ENCODE measurements around the gene ABCB6. TPM values are rescaled to one million over a fixed set of nuclear protein-coding genes. Genes with fewer than 3 reads are reported as not detected.

ABCB6 gene
- total RNA-seq, 1 donor from 2014 or later = 32.9 TPM

DNA sequence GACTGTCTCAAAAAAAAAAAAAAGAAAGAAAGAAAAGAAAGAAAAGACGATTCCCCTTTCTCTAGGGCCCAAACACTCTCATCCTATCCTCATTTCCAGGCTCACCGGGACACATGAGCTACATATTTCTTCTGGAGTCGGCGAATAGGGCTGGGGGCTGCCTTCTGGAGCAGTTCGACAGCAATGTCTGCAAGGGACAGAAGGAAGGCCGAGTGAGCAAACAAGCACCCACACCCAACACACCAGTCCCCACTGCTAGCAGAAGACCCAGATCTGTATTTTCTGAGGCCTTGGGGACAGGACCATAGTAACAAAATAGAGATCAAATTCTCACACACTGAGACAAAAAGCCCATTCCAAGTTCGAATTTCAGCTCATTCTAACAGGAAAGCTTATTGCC lies 43.3 kb downstream of the ABCB6 start:
- DNase-seq (ENCODE audit: low spot score) = no peak
- Mint-ChIP-seq H3K27me3 (ENCODE audit: insufficient read depth) (no peaks in the 10 kb centered on the region), H3K4me1 (ENCODE audit: low read depth) (peaks cover 57% of the 10 kb centered on the region), H3K36me3 (ENCODE audit: low read depth) (peaks cover 31% of the 10 kb centered on the region), H3K9me3 (no peaks in the 10 kb centered on the region), H3K4me3 (peak overlapping the region; percentile 88), H3K27ac (no peak overlapping the region)
- intact Hi-C loops (cut with micrococcal nuclease) = loop anchor here (5.0 kb wide), 2 partner anchors 778 to 888 kb away; partner anchors contain the start of gene CTDSP1

GRCh38 chr2:219174801-219175200 lies 44.0 kb downstream of the ABCB6 start:
- Mint-ChIP-seq H3K27ac (no peak overlapping the region), H3K27me3 (ENCODE audit: insufficient read depth) (no peaks in the 10 kb centered on the region), H3K4me3 (peak overlapping the region; percentile 72), H3K4me1 (ENCODE audit: low read depth) (peaks cover 50% of the 10 kb centered on the region), H3K36me3 (ENCODE audit: low read depth) (peaks cover 30% of the 10 kb centered on the region), H3K9me3 (no peaks in the 10 kb centered on the region)
- DNase-seq (ENCODE audit: low spot score) = no peak
- intact Hi-C loops (cut with micrococcal nuclease) = loop anchor here (5.0 kb wide), 2 partner anchors 778 to 888 kb away; partner anchors contain the start of gene CTDSP1

GRCh38 chr2:219174146-219174545 lies 44.6 kb downstream of the ABCB6 start:
- no peak for DNase-seq (ENCODE audit: low spot score)
- intact Hi-C loops (cut with micrococcal nuclease) = no loop called here
- peak overlapping the region; percentile 50 for H3K27ac Mint-ChIP-seq

DNA sequence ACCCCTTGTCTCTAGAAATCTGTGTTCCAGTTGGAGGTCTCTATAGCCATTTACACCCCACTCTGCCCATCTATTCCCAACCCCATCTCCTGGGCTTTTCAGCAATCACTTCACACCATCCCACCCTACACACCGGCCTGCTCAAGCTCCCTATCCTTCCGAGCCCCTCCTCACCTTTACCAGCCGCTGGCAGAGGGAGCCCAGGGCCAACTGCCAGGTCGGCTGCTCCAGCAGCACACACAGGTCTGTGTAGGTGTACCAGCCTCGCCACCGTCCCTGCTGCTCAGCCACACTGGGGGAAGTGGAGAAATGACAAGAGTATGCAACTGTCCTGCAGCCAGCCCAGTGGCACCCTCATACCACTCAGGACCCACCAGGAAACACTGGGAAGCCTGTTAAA lies 45.6 kb downstream of the ABCB6 start:
- no peak overlapping the region for H3K4me3 Mint-ChIP-seq
- H3K27ac Mint-ChIP-seq = no peak overlapping the region
- H3K36me3 Mint-ChIP-seq (ENCODE audit: low read depth) = peaks cover 27% of the 10 kb centered on the region
- no peaks in the 10 kb centered on the region for H3K27me3 Mint-ChIP-seq (ENCODE audit: insufficient read depth)
- H3K4me1 Mint-ChIP-seq (ENCODE audit: low read depth) = peaks cover 38% of the 10 kb centered on the region
- intact Hi-C loops (cut with micrococcal nuclease) = no loop called here
- no peak for DNase-seq (ENCODE audit: low spot score)
- no peaks in the 10 kb centered on the region for H3K9me3 Mint-ChIP-seq

More at GRCh38 chr2:219174146-219174545, 44.6 kb downstream of the ABCB6 start:
- Mint-ChIP-seq H3K27me3 (ENCODE audit: insufficient read depth) (no peaks in the 10 kb centered on the region), H3K36me3 (ENCODE audit: low read depth) (peaks cover 28% of the 10 kb centered on the region), H3K4me3 (peak overlapping the region; percentile 72), H3K9me3 (no peaks in the 10 kb centered on the region), H3K4me1 (ENCODE audit: low read depth) (peaks cover 44% of the 10 kb centered on the region)

GRCh38 chr2:219172231-219173154 lies 46.3 kb downstream of the ABCB6 start:
- Mint-ChIP-seq H3K4me1 (ENCODE audit: low read depth) (peaks cover 34% of the 10 kb centered on the region), H3K4me3 (no peak overlapping the region), H3K9me3 (no peaks in the 10 kb centered on the region), H3K27ac (no peak overlapping the region), H3K36me3 (ENCODE audit: low read depth) (peaks cover 27% of the 10 kb centered on the region), H3K27me3 (ENCODE audit: insufficient read depth) (no peaks in the 10 kb centered on the region)
- intact Hi-C loops (cut with micrococcal nuclease) = no loop called here
- DNase-seq (ENCODE audit: low spot score) = no peak

- Mint-ChIP-seq H3K36me3 (ENCODE audit: low read depth) (peaks cover 27% of the 10 kb centered on the region), H3K9me3 (no peaks in the 10 kb centered on the region), H3K4me3 (peak overlapping the region; percentile 16), H3K27me3 (ENCODE audit: insufficient read depth) (no peaks in the 10 kb centered on the region), H3K27ac (peak overlapping the region; percentile 53), H3K4me1 (ENCODE audit: low read depth) (peaks cover 30% of the 10 kb centered on the region)
- no peak for DNase-seq (ENCODE audit: low spot score)
- intact Hi-C loops (cut with micrococcal nuclease) = loop anchor here (1.0 kb wide), 1 partner anchor 127 kb away; no protein-coding TSS in a partner anchor
Measured at GRCh38 chr2:219171231-219171651, 47.5 kb downstream of the ABCB6 start.

GRCh38 chr2:219169930-219170654 lies 48.7 kb downstream of the ABCB6 start, which contains the start of gene SLC23A3:
Gene SLC23A3 (minus strand): TSS chr2:219170029. CDS start chr2:219169984, 45 bp downstream.
- no peak for DNase-seq (ENCODE audit: low spot score)
- H3K9me3 Mint-ChIP-seq = no peaks in the 10 kb centered on the region
- intact Hi-C loops (cut with micrococcal nuclease) = no loop called here
- H3K4me1 Mint-ChIP-seq (ENCODE audit: low read depth) = peaks cover 20% of the 10 kb centered on the region
- H3K27ac Mint-ChIP-seq = no peak within 1 kb of the TSS
- H3K4me3 Mint-ChIP-seq = no peak within 1 kb of the TSS
- H3K36me3 Mint-ChIP-seq (ENCODE audit: low read depth) = peaks cover 31% of the 10 kb centered on the region
- H3K27me3 Mint-ChIP-seq (ENCODE audit: insufficient read depth) = no peaks in the 10 kb centered on the region

- H3K4me3 Mint-ChIP-seq = no peak overlapping the region
- H3K9me3 Mint-ChIP-seq = no peaks in the 10 kb centered on the region
- H3K27me3 Mint-ChIP-seq (ENCODE audit: insufficient read depth) = no peaks in the 10 kb centered on the region
- H3K4me1 Mint-ChIP-seq (ENCODE audit: low read depth) = peaks cover 8% of the 10 kb centered on the region
- H3K36me3 Mint-ChIP-seq (ENCODE audit: low read depth) = peaks cover 25% of the 10 kb centered on the region
- intact Hi-C loops (cut with micrococcal nuclease) = no loop called here
- DNase-seq (ENCODE audit: low spot score) = no peak
- H3K27ac Mint-ChIP-seq = no peak overlapping the region
Measured at GRCh38 chr2:219168932-219169331, 49.8 kb downstream of the ABCB6 start.

GRCh38 chr2:219168526-219168925 lies 50.2 kb downstream of the ABCB6 start:
- intact Hi-C loops (cut with micrococcal nuclease) = no loop called here
- no peaks in the 10 kb centered on the region for H3K9me3 Mint-ChIP-seq
- H3K27ac Mint-ChIP-seq = no peak overlapping the region
- no peak for DNase-seq (ENCODE audit: low spot score)
- H3K36me3 Mint-ChIP-seq (ENCODE audit: low read depth) = peaks cover 24% of the 10 kb centered on the region
- H3K27me3 Mint-ChIP-seq (ENCODE audit: insufficient read depth) = no peaks in the 10 kb centered on the region
- H3K4me3 Mint-ChIP-seq = no peak overlapping the region
- H3K4me1 Mint-ChIP-seq (ENCODE audit: low read depth) = peaks cover 6% of the 10 kb centered on the region

GRCh38 chr2:219167997-219168396 lies 50.8 kb downstream of the ABCB6 start:
- Mint-ChIP-seq H3K4me3 (no peak overlapping the region), H3K9me3 (no peaks in the 10 kb centered on the region), H3K36me3 (ENCODE audit: low read depth) (peaks cover 20% of the 10 kb centered on the region), H3K4me1 (ENCODE audit: low read depth) (peaks cover 6% of the 10 kb centered on the region), H3K27me3 (ENCODE audit: insufficient read depth) (no peaks in the 10 kb centered on the region), H3K27ac (no peak overlapping the region)
- DNase-seq (ENCODE audit: low spot score) = no peak
- intact Hi-C loops (cut with micrococcal nuclease) = no loop called here

DNA sequence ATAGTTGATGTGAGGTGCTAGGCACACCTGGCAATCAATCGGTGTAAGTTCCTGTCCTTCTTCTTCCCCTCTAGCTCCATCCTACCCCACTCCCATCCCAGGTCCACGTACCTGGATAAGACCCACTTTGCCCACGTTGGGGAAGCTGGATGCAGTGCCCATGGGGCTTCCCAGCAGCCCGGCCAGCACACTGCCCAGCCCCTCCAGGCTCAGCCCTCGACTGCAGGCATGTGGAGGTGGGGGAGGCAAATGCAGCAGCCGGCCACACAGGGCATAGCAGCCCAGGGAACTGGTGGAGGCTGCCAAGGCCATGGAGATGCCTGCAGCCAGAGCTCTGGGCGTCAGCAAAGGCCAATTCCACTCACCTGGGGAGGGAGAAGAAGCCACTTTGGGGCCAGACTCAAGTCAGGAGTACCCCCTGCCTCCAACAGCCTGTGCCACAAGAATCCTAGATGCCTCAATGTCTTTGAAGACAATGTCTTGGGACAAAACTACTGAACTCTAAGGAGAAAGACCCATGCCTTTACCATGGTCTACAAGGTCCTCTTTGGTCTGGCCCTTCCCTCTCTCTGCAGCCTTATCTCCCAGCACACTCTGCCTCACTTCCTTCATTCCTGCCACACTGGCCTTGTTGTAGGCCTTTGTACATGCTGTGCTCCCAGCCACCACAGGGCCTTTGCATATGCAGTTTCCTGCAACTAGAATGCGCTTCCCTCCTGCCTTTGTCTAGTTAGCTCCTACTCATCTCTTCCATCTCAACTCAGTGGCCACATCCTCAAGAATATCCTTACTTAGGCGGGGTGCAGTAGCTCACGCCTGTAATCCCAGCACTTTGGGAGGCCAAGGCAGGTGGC lies 53.5 kb downstream of the ABCB6 start:
- Mint-ChIP-seq H3K27ac (no peak overlapping the region), H3K36me3 (ENCODE audit: low read depth) (peaks cover 3% of the 10 kb centered on the region), H3K27me3 (ENCODE audit: insufficient read depth) (no peaks in the 10 kb centered on the region), H3K9me3 (no peaks in the 10 kb centered on the region), H3K4me3 (no peak overlapping the region), H3K4me1 (ENCODE audit: low read depth) (peaks cover 11% of the 10 kb centered on the region)
- no peak for DNase-seq (ENCODE audit: low spot score)
- intact Hi-C loops (cut with micrococcal nuclease) = no loop called here

GRCh38 chr2:219163156-219163555 lies 55.6 kb downstream of the ABCB6 start:
- intact Hi-C loops (cut with micrococcal nuclease) = no loop called here
- H3K27ac Mint-ChIP-seq = no peak overlapping the region

More at GRCh38 chr2:219163156-219163555, 55.6 kb downstream of the ABCB6 start:
- peaks cover 20% of the 10 kb centered on the region for H3K4me1 Mint-ChIP-seq (ENCODE audit: low read depth)
- H3K9me3 Mint-ChIP-seq = no peaks in the 10 kb centered on the region
- no peaks in the 10 kb centered on the region for H3K27me3 Mint-ChIP-seq (ENCODE audit: insufficient read depth)
- H3K36me3 Mint-ChIP-seq (ENCODE audit: low read depth) = peaks cover 3% of the 10 kb centered on the region
- DNase-seq (ENCODE audit: low spot score) = no peak
- H3K4me3 Mint-ChIP-seq = no peak overlapping the region

Measured in activated T-helper 1 cell treated with anti-CD3 and anti-CD28 coated beads, Interleukin-12 subunit alpha, Interleukin-12 subunit beta, Interleukin-2, Interleukin-4 antibody, amounts not matched to agents 30 ng/mL and 10 ng/mL and 1 ng/mL, durations not matched to agents 14 hours and 24 hours and 36 hours (primary cell).